ENCODE results near the gene GATA2. TPM values are rescaled to one million over a fixed set of nuclear protein-coding genes. Genes with fewer than 3 reads are reported as not detected.

The GATA2 gene
- total RNA-seq, 4 donors from 2014 or later, result 7.1 to 19.5 (median 9.7) TPM

DNA sequence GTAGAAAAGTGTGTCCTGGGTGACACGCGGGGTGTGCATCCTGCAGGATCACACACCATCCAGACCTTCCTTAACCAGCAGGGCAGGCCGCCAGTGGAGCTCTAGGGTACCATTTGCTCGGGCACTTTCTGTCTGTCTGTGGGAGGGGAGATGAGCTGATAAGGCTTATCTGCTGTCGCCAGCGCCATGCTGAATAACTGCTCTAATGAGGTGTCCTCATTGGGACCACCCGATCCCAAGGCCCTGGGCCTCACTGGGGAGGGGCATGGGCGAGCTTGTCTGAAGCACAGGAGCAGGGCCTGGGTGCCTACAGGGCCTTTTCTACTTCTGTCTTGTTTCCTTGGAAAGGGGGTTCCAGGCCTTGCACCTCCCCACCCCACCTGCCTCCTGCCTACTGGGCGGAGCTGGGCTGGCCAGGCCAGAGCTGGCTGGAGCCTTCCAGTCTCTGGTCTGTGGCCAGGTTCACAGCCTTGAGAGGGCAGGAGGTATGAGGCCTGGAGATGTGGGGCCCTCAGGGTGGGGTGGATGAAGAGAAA lies 2.5 kb upstream of the GATA2 start:
- intact Hi-C loops (cut with DNase I), result loop anchor here (5.0 kb wide), 2 partner anchors 68 to 323 kb away; no protein-coding TSS in a partner anchor
- WGBS, 2 donors, result 90 to 97% methylated on average over 4 to 9 of the region's 9 CpGs
- Histone ChIP-seq H3K9me3 (no peaks in the 10 kb centered on the region), H3K36me3 (no peaks in the 10 kb centered on the region), H3K4me1 (peaks cover 6 to 29% of the 10 kb centered on the region in 2 donors), H3K27me3 (peaks cover 12% of the 10 kb centered on the region), H3K4me3 (replicated peaks in 1 of 3) (no peak overlapping the region), H3K27ac (no peak overlapping the region)
- no peak for DNase-seq
- TF ChIP-seq, protein P1, sequence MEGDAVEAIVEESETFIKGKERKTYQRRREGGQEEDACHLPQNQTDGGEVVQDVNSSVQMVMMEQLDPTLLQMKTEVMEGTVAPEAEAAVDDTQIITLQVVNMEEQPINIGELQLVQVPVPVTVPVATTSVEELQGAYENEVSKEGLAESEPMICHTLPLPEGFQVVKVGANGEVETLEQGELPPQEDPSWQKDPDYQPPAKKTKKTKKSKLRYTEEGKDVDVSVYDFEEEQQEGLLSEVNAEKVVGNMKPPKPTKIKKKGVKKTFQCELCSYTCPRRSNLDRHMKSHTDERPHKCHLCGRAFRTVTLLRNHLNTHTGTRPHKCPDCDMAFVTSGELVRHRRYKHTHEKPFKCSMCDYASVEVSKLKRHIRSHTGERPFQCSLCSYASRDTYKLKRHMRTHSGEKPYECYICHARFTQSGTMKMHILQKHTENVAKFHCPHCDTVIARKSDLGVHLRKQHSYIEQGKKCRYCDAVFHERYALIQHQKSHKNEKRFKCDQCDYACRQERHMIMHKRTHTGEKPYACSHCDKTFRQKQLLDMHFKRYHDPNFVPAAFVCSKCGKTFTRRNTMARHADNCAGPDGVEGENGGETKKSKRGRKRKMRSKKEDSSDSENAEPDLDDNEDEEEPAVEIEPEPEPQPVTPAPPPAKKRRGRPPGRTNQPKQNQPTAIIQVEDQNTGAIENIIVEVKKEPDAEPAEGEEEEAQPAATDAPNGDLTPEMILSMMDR (IDR thresholded peaks at IDR 0.05), result no peak
- no peak for TF ChIP-seq POLR2A (IDR thresholded peaks at IDR 0.05)

DNA sequence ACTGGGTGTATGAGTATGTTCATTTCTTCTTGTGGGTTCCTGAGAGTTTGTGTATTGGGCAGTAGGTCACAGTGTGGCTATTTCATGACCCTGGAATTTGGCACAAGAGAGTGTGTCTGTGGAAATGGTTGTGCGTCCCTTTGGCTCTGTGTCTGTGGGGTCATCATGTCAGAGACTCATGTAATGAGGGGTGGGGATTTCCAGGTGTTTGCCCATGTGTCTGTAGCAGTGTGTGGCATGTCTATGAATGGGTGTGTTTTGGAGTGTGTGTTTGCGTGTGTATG lies 1.3 kb upstream of the GATA2 start:
- H3K36me3 ChIP-seq, result no peaks in the 10 kb centered on the region
- TF ChIP-seq POLR2A (IDR thresholded peaks at IDR 0.05), result no peak
- no peak for DNase-seq
- no peak overlapping the region for H3K4me3 ChIP-seq (replicated peaks in 1 of 3)
- intact Hi-C loops (cut with DNase I), result no loop called here
- H3K4me1 ChIP-seq, result peaks cover 6 to 40% of the 10 kb centered on the region in 2 donors
- H3K9me3 ChIP-seq, result no peaks in the 10 kb centered on the region
- 57 to 76% methylated on average over 2 of the region's 2 CpGs for WGBS, 2 donors
- H3K27me3 ChIP-seq, result peaks cover 20% of the 10 kb centered on the region
- H3K27ac ChIP-seq, result no peak overlapping the region

DNA sequence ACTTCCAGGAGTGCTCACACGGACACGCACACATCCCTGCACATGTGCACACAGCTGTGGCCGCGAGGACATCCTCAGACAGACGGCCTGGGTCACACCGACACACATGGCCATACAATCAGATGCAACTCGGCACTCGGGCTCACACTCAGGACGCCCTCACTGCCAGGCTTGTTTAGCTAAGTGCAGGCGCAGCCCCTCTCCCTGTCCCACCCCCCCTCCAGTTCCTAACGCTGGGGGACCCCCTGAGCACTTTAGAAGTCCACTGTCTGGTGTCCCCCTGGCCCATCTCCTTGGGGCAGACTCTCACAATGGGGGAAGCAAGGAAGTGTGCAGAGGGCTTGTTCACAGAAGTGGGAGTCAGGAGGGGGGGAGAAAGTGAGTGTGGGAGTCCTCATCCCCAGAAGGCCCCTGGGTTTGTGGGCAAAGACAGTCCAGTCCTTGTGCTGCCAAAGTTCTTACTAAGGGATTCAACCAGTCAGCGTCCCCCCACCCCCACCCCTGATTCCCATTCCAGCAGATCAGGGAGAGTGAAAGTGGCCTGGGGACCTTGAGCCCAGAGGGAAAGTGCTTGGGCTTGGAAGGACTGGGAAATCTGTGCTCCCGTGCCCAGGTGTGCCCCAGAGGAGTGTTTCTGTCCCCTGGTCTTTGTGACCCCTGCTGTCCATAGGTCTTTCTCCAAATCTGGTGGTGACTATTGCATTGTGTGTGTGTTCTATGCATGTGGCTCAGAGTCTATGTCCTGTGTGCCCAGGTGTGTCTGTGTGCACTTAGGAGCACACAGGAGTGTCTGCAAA lies 767 bp upstream of the GATA2 start:
- no peaks in the 10 kb centered on the region for H3K36me3 ChIP-seq
- no peak overlapping the region for H3K4me3 ChIP-seq (replicated peaks in 1 of 3)
- peaks cover 11 to 45% of the 10 kb centered on the region in 2 donors for H3K4me1 ChIP-seq
- no peak overlapping the region for H3K27ac ChIP-seq
- peaks cover 25% of the 10 kb centered on the region for H3K27me3 ChIP-seq
- intact Hi-C loops (cut with DNase I), result no loop called here
- no peak for DNase-seq
- no peaks in the 10 kb centered on the region for H3K9me3 ChIP-seq
- 14 to 56% methylated on average over 9 to 10 of the region's 13 CpGs for WGBS, 2 donors
- TF ChIP-seq POLR2A (IDR thresholded peaks at IDR 0.05), result no peak
- TF ChIP-seq, protein P1 (IDR thresholded peaks at IDR 0.05), result no peak

DNA sequence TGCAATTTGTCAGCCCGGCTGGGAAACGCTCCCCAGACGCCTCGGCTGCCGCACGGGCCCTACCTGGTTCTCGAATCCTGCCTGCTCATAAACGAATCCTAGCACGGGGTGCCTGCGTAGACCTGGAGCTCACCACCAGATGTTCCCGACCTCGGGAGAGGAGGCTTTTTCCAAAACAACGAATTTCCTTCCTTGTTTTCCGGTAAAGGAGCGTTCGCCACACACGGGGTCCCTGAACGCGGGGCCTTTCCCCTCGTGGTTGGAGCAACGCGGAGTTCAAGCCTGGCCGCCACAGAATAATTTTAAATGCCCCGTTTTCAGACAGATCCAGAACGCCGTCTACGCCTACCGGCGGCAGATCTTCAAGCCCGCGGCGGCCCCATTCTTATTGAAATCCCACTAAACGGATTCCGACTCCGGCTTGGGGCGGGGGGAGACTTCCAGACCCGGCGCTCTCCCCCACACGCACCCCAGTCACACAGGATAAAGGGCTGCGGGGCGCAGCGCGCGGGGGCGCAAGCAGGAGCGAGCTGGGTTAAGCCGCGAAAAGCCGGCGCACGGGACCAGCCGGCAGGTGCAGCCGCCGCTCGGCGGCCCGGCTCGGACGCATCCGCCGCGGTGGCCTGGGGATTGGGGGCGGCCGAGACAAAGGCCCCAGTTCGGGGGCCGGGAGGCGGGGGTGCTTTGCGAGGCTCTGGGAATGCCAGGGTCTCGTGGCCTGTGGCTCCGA lies 895 bp downstream of the GATA2 start:
- no peak overlapping the region for H3K4me3 ChIP-seq (replicated peaks in 1 of 3)
- peaks cover 40% of the 10 kb centered on the region for H3K27me3 ChIP-seq
- H3K36me3 ChIP-seq, result no peaks in the 10 kb centered on the region
- TF ChIP-seq, protein P1 (IDR thresholded peaks at IDR 0.05), result no peak
- no peak for TF ChIP-seq POLR2A (IDR thresholded peaks at IDR 0.05)
- 19 to 27% methylated on average over 35 to 42 of the region's 70 CpGs for WGBS, 2 donors
- no peak overlapping the region for H3K27ac ChIP-seq
- DNase-seq, result no peak
- H3K9me3 ChIP-seq, result no peaks in the 10 kb centered on the region
- intact Hi-C loops (cut with DNase I), result no loop called here
- peaks cover 22 to 50% of the 10 kb centered on the region in 2 donors for H3K4me1 ChIP-seq

DNA sequence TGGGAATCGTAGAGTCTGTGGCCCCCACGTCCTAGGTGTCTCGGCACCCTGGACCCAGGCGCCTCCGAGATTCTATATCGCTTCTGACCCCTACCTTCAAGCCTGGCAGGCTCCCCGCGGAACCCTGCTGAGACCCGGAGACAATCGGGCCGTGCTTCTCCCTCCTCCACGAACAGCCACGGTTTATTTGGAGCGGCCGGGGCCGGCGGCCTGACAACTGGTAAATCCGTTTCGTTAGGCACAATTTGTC lies 1.4 kb downstream of the GATA2 start:
- no peak for TF ChIP-seq POLR2A (IDR thresholded peaks at IDR 0.05)
- TF ChIP-seq, protein P1 (IDR thresholded peaks at IDR 0.05), result no peak
- 28 to 36% methylated on average over 19 of the region's 19 CpGs for WGBS, 2 donors
- Histone ChIP-seq H3K27ac (no peak overlapping the region), H3K36me3 (no peaks in the 10 kb centered on the region), H3K4me1 (peaks cover 21 to 50% of the 10 kb centered on the region in 2 donors), H3K9me3 (no peaks in the 10 kb centered on the region), H3K27me3 (peaks cover 45% of the 10 kb centered on the region), H3K4me3 (replicated peaks in 1 of 3) (no peak overlapping the region)
- no peak for DNase-seq
- intact Hi-C loops (cut with DNase I), result no loop called here

Data from thyroid gland (tissue), 4 donors.